Caki2 (cell line): Measurements from ENCODE around the gene SOX12. TPM values are rescaled to one million over a fixed set of nuclear protein-coding genes. Genes with fewer than 3 reads are reported as not detected.
A peak's percentile ranks its signal among the peaks of the same experiment; 100 is the strongest.
"Not testable (repeated sequence)": the region's sequence is repeated elsewhere in the genome, so short reads cannot be mapped to it uniquely, and the experiment has no call there.

Source experiments
- DNase-seq: peaks from one replicate; pipeline ENCODE4 v3.0.0-alpha.2; 2015; ENCODE audit warnings: low read depth
- in situ Hi-C: cut with HindIII; loops from 2 replicates; pipeline ENCODE4 v1.10.0; 2016; ENCODE audit warnings: low sequenced_read_pairs, low pct_unique_long_range_greater_than_20kb, mixed read lengths
- total RNA-seq: library from RNA; depleted of rRNA; stranded (reverse); fragments of >200 nt; shearing (Covaris generic); gene quantifications from 2 replicates; pipeline ENCODE4 v1.2.3, GENCODE V29; 2014; ENCODE audit warnings: low replicate concordance

The SOX12 gene
- total RNA-seq, 1 experiment from 2014 or later = 4.2 TPM

- peak; percentile 70 for DNase-seq
- in situ Hi-C loops = no loop called here
Observed at GRCh38 chr20:326645-327185, 1.4 kb downstream of the SOX12 start.

GRCh38 chr20:327186-328026 is 2.1 kb downstream of the SOX12 start:
- DNase-seq = peak; percentile 98
- in situ Hi-C loops = no loop called here

GRCh38 chr20:328027-328974 is 2.9 kb downstream of the SOX12 start:
- no peak for DNase-seq
- in situ Hi-C loops = no loop called here

GRCh38 chr20:328975-329695 is 3.8 kb downstream of the SOX12 start:
- no peak for DNase-seq
- in situ Hi-C loops = no loop called here

GRCh38 chr20:329851-330232 is 4.5 kb downstream of the SOX12 start:
- in situ Hi-C loops = no loop called here
- no peak for DNase-seq

GRCh38 chr20:330233-331149 is 5.1 kb downstream of the SOX12 start:
- in situ Hi-C loops = no loop called here
- peak; percentile 70 for DNase-seq

- no peak for DNase-seq
- in situ Hi-C loops = no loop called here
Observed at GRCh38 chr20:334578-334977, 9.2 kb downstream of the SOX12 start.

- DNase-seq, in situ Hi-C loops: not testable (repeated sequence)
Observed at GRCh38 chr20:336040-336439, 10.7 kb downstream of the SOX12 start.

- DNase-seq = peak; percentile 94
Observed at GRCh38 chr20:341682-342081, 16.3 kb downstream of the SOX12 start.

GRCh38 chr20:343107-343506 is 17.8 kb downstream of the SOX12 start:
- in situ Hi-C loops = no loop called here
- no peak for DNase-seq

More at GRCh38 chr20:341682-342081, 16.3 kb downstream of the SOX12 start:
- in situ Hi-C loops = no loop called here

- in situ Hi-C loops = no loop called here
- DNase-seq = no peak
Observed at GRCh38 chr20:346033-346639, 20.8 kb downstream of the SOX12 start.

- no peak for DNase-seq
- in situ Hi-C loops = no loop called here
Observed at GRCh38 chr20:346640-347316, 21.4 kb downstream of the SOX12 start, which contains the start of gene NRSN2. TSS of gene NRSN2 (plus strand) at chr20:347111. CDS start at chr20:349644, 2,533 bp downstream.

- no peak for DNase-seq
- in situ Hi-C loops = no loop called here
Observed at GRCh38 chr20:347317-347639, 21.9 kb downstream of the SOX12 start.

GRCh38 chr20:347640-348484 is 22.5 kb downstream of the SOX12 start:
- in situ Hi-C loops = no loop called here
- peak; percentile 95 for DNase-seq

- in situ Hi-C loops = no loop called here
- DNase-seq = no peak
Observed at GRCh38 chr20:348972-349841, 23.9 kb downstream of the SOX12 start.
